HEK293T (cell line): ENCODE measurements around the gene NME3.

Experiments used
- CTCF ChIA-PET: fragments of 350-600 bp; formaldehyde crosslinking; extraction: SDS; loops from one replicate; lab custom pipeline; 2021; ENCODE audit warnings: antibody characterized with exemption, inconsistent platforms; lab: Yijun Ruan, JAX
- POLR2A ChIA-PET: fragments of 350-600 bp; formaldehyde crosslinking; extraction: SDS; loops from one replicate; lab custom pipeline; 2020; ENCODE audit warnings: antibody characterized with exemption, inconsistent platforms; lab: Yijun Ruan, JAX
- DNase-seq: peaks from one replicate; pipeline ENCODE4 v3.0.0; 2012; ENCODE audit warnings: mixed read lengths; ENCODE audit errors: extremely low spot score
- ARNT ChIP-seq: fragments of 450-650 bp; IDR thresholded peaks from 2 replicates; pipeline ENCODE4 v1.6.1; 2017; ENCODE audit warnings: mild to moderate bottlenecking
- BHLHE40 ChIP-seq: fragments of 450-650 bp; IDR thresholded peaks from 2 replicates; pipeline ENCODE4 v1.6.1; 2016; ENCODE audit warnings: mild to moderate bottlenecking, moderate library complexity, borderline replicate concordance
- CTBP1 ChIP-seq: fragments of 450-650 bp; IDR thresholded peaks from 2 replicates; pipeline ENCODE4 v1.6.1; 2016; ENCODE audit warnings: borderline replicate concordance
- ELF4 ChIP-seq: fragments of 450-650 bp; IDR thresholded peaks from 2 replicates; pipeline ENCODE4 v1.6.1; 2017; ENCODE audit warnings: antibody characterized with exemption
- FOXA1 ChIP-seq: fragments of 450-650 bp; IDR thresholded peaks from 2 replicates; pipeline ENCODE4 v1.6.1; 2016; ENCODE audit warnings: mild to moderate bottlenecking
- FOXK2 ChIP-seq: fragments of 450-650 bp; IDR thresholded peaks from 2 replicates; pipeline ENCODE4 v1.6.1; 2016; ENCODE audit warnings: mild to moderate bottlenecking
- FOXM1 ChIP-seq: fragments of 450-650 bp; IDR thresholded peaks from 2 replicates; pipeline ENCODE4 v1.6.1; 2017; ENCODE audit warnings: mild to moderate bottlenecking, borderline replicate concordance
- HDGF ChIP-seq: fragments of 450-650 bp; IDR thresholded peaks from 2 replicates; pipeline ENCODE4 v1.6.1; 2017; ENCODE audit warnings: antibody characterized with exemption, borderline replicate concordance
- L3MBTL2 ChIP-seq: fragments of 450-650 bp; conservative IDR thresholded peaks from 2 replicates; pipeline ENCODE4 v1.6.1; 2016; ENCODE audit warnings: mild to moderate bottlenecking
- LEF1 ChIP-seq: fragments of 450-650 bp; IDR thresholded peaks from 2 replicates; pipeline ENCODE4 v1.6.1; 2017; ENCODE audit warnings: mild to moderate bottlenecking, borderline replicate concordance
- NFRKB ChIP-seq: fragments of 450-650 bp; IDR thresholded peaks from 2 replicates; pipeline ENCODE4 v1.6.1; 2016; ENCODE audit warnings: mild to moderate bottlenecking, moderate library complexity
- SP1 ChIP-seq: fragments of 450-650 bp; IDR thresholded peaks from 2 replicates; pipeline ENCODE4 v1.6.1; 2017
- SUZ12 ChIP-seq: fragments of 450-650 bp; IDR thresholded peaks from 2 replicates; pipeline ENCODE4 v1.6.1; 2016; ENCODE audit warnings: mild to moderate bottlenecking
- TARDBP ChIP-seq: fragments of 450-650 bp; IDR thresholded peaks from 2 replicates; pipeline ENCODE4 v1.6.1; 2016
- ZNF384 ChIP-seq: fragments of 450-650 bp; IDR thresholded peaks from 2 replicates; pipeline ENCODE4 v1.6.1; 2016
- TF ChIP-seq, protein P1 (sequence below): fragments of 450-650 bp; IDR thresholded peaks from 2 replicates; pipeline ENCODE4 v1.6.1; 2016

The NME3 gene

DNA sequence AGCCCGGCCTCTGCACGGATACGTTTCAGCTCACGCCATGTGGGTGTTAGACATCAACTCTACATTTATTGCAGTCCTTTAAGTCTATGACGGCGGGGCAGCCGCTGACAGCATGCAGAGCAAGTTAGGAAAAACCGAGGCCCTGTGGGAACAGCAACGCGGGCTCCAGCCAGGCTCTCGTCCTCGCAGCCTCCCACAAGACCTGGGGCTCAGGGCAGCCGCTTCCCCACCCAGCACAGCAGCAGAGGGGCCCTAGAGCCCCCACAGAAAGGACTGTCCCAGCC lies 5.3 kb upstream of the NME3 start:
- TF ChIP-seq, protein P1, sequence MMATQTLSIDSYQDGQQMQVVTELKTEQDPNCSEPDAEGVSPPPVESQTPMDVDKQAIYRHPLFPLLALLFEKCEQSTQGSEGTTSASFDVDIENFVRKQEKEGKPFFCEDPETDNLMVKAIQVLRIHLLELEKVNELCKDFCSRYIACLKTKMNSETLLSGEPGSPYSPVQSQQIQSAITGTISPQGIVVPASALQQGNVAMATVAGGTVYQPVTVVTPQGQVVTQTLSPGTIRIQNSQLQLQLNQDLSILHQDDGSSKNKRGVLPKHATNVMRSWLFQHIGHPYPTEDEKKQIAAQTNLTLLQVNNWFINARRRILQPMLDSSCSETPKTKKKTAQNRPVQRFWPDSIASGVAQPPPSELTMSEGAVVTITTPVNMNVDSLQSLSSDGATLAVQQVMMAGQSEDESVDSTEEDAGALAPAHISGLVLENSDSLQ, result no peak
- no peak for TF ChIP-seq CTBP1
- no peak for TF ChIP-seq L3MBTL2
- no peak for TF ChIP-seq SP1
- no peak for TF ChIP-seq ZNF384
- no peak for TF ChIP-seq FOXA1
- no peak for TF ChIP-seq HDGF
- TF ChIP-seq ARNT, result no peak
- TF ChIP-seq ELF4, result no peak
- TF ChIP-seq SUZ12, result no peak
- no peak for TF ChIP-seq NFRKB
- no peak for DNase-seq
- POLR2A ChIA-PET, result interaction anchor here (2.1 kb wide), 1 partner anchor 51 kb away, joined by 5 read pairs; the partner anchor contains the start of genes FAHD1 and HAGH
- CTCF ChIA-PET, result no interaction called here

DNA sequence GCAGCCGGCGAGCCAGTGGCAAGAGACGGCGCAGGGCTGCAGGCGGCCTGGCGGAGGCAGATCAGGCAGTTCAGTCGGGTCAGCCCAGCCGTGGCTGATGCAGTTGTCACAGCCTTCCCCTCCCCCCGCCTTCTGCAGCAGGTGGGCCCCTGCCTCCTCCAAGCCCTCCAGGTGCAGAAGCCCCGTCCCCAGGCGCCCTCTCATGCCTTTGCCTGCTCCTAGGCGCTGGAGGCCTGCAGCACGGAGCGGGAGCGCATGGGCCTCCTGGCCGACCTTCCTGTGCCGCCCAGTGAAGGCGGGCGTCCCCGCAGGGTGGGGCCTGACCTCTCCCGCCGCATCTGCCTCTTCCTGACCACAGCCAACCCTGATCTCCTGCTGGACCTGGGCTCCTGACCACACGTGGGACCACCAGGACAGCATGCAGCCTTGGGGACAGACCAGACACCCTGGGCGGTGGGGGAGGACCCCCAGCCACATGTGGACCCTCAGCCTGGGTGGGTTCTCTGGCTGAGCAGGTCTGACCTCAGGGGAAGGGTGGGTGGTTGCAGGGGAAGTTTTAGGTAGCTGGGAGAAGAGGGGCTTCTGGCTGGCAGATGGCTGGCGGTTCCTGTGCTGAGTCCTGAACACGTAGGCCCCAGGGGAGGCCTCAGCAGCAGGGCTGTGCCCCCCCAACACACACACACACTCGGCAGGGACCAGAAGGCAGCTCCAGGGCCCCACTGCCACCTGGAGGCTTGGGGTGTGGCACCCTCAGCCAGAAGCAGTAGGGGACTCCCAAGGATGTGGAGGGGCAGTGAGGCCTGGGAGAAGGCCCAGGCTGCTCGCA lies 4.7 kb upstream of the NME3 start:
- POLR2A ChIA-PET, result interaction anchor here (2.1 kb wide), 1 partner anchor 51 kb away, joined by 5 read pairs; the partner anchor contains the start of genes FAHD1 and HAGH
- CTCF ChIA-PET, result no interaction called here
- TF ChIP-seq TARDBP (no peak), SP1 (no peak), L3MBTL2 (no peak), LEF1 (no peak), NFRKB (no peak), HDGF (no peak), SUZ12 (no peak)
- TF ChIP-seq, protein P1, result no peak
- no peak for DNase-seq

DNA sequence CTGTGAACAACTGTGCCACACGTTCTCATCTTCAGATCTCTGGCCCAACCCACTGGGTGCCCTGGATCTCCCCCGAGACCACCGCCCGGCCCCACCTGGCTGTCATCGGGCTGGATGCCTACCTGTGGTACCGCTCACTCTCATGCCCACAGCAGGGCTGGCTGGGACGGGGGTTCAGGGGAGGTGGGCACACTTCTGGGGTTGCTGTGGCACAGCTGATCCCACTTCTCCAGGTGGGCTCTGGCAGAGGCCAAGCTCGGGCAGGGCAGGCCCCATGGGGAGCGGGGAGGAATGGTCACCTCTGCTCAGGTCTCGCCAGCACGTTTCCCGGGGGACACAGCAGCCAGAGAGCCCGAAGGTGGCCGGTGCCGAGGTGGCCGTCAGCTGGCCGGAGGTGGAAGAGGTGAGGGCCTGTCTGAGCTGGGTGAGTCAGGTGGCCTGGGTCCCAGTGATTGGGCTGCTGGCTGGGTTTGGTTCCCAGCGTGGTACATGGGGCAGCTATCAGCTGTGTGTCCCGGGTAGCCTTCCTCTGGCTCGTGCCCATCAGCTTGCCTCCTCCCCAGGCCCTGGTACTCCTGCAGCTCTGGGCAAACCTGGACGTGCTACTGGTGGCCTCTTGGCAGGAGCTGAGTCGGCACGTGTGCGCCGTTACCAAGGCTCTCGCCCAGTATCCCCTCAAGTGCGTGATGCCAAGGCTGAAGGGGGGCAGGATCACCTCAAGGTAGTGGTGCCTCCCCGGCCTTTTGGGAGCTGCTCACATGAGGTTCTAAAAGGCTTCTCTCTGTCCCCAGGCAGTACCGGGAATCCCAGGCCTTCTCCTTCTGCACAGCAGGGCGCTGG lies 3.9 kb upstream of the NME3 start:
- POLR2A ChIA-PET, result interaction anchor here (5.6 kb wide), 1 partner anchor 7 kb away, joined by 71 read pairs; the partner anchor contains the start of genes NUBP2 and SPSB3

DNA sequence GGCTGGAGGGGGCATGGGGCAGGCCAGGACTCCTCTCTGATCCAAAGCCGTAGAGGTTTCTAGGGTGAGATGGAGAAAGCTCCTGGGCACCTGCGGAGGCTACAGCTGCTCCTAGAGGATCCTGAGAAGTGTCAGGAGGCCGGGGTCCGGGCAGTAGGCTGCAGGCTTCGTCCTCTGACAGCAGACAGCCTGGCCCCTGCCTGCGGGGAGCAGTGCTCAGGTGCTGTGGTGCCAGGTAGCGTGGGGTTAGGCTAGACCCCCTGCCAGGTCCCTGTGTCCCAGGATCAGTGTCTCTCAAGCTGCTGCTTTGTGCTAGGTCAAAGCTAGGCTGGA lies 3.1 kb upstream of the NME3 start:
- CTCF ChIA-PET, result interaction anchor here (0.6 to 1.2 kb wide), 3 partner anchors 8 to 177 kb away, joined by 3 to 5 read pairs (median 4); partner anchors contain the start of genes NUBP2 and SPSB3
- TF ChIP-seq HDGF (no peak), FOXM1 (no peak), BHLHE40 (no peak), L3MBTL2 (no peak), TARDBP (no peak)
- TF ChIP-seq, protein P1, result no peak
- POLR2A ChIA-PET, result interaction anchor here (5.6 kb wide), 1 partner anchor 7 kb away, joined by 71 read pairs; the partner anchor contains the start of genes NUBP2 and SPSB3
- DNase-seq, result no peak

More for the DNA sequence above, 3.9 kb upstream of the NME3 start:
- no peak for DNase-seq
- TF ChIP-seq SP1 (no peak), TARDBP (no peak), L3MBTL2 (no peak), HDGF (no peak), LEF1 (no peak), FOXK2 (no peak), NFRKB (no peak), ARNT (no peak), FOXA1 (no peak), ZNF384 (no peak), CTBP1 (no peak), FOXM1 (no peak), SUZ12 (no peak), BHLHE40 (no peak), ELF4 (no peak)
- TF ChIP-seq, protein P1, result no peak
- CTCF ChIA-PET, result interaction anchor here (1.2 kb wide), 1 partner anchor 7 kb away, joined by 5 read pairs; the partner anchor contains the start of genes NUBP2 and SPSB3
